ENCODE measurements around the gene CPD. TPM values are rescaled to one million over a fixed set of nuclear protein-coding genes. Genes with fewer than 3 reads are reported as not detected.
A peak's percentile ranks its signal among the peaks of the same experiment; 100 is the strongest.

Gene CPD
- total and polyA plus RNA-seq, 2 of the 13 experiments (the other 11 are each of a cell fraction or from before 2014, with no cell fraction given) = 46.1 to 72.3 TPM

DNA sequence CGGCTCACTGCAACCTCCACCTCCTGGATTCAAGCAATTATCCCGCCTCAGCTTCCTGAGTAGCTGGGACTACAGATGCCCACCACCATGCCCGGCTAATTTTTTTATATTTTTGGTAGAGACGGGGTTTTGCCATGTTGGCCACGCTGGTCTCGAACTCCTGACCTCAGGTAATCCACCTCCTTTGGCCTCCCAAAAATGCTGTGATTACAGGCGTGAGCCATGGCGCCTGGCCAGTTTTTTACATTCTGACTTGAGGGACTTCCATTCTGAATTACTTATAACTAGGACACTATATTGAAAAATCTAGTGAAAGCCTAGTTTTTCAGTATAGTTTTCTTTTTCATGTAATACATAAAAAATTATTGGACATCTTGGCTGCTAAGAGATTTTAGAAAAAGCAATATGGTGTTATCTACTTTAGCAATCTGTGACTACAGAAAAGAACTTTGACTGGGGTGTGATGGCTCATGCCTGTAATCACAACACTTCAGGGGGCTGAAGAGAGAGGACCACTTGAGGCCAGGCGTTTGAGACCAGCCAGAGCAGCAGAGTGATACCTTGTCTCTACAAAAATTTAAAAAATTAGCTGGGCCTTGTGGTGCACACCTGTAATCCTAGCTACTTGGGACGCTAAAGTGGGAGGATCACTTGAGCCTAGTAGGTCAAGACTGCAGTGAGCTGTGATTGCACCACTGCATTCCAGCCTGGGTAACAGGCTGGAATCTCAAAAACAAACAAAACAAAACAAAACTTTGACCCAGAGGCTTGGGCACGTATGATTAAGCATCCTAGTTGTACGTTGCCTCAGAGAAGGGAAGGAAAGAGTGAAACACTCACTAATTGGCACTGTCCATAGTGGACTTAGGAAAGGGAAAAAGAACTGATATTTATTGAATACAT lies 71.6 kb downstream of the CPD start (continued):
- TF ChIP-seq IKZF5 (CRISPR knock-in tag; IDR thresholded peaks at IDR 0.05) (peak; percentile 66), EHMT2 (IDR thresholded peaks at IDR 0.05; ENCODE audit: borderline replicate concordance, low read depth, low read length) (peak; percentile 88; the same call in 1 of the 2 replicates), HNRNPLL (IDR thresholded peaks at IDR 0.05; ENCODE audit: low read depth, low read length, poor library complexity, severe bottlenecking) (no peak), ATF1 (CRISPR knock-in tag; IDR thresholded peaks at IDR 0.05) (peak; percentile 27; the same call in 1 of the 2 replicates), MTERF4 (CRISPR knock-in tag; IDR thresholded peaks at IDR 0.05) (no peak), SOX13 (IDR thresholded peaks at IDR 0.05) (no peak), SOX13 (CRISPR knock-in tag; conservative IDR thresholded peaks at IDR 0.05 in 1 of 2, IDR thresholded peaks at IDR 0.05 in 1 of 2) (peak in 1 of 2 experiments; percentile 84; a peak in 2 of 4 replicates), FOXP4 (CRISPR knock-in tag; IDR thresholded peaks at IDR 0.05) (peak; percentile 98), ZIK1 (CRISPR knock-in tag; IDR thresholded peaks at IDR 0.05; ENCODE audit: borderline replicate concordance, low read depth) (no peak), ZNF652 (CRISPR knock-in tag; IDR thresholded peaks at IDR 0.05; ENCODE audit: borderline replicate concordance, low read depth) (peak; percentile 66; the same call in 1 of the 2 replicates), PLRG1 (conservative IDR thresholded peaks at IDR 0.05) (no peak), ZKSCAN1 (IDR thresholded peaks at IDR 0.05; ENCODE audit: low read length) (peak; percentile 99), ZFP82 (CRISPR knock-in tag; IDR thresholded peaks at IDR 0.05; ENCODE audit: borderline replicate concordance) (no peak), THYN1 (CRISPR knock-in tag; IDR thresholded peaks at IDR 0.05; ENCODE audit: borderline replicate concordance, low read depth) (no peak), HNRNPUL1 (IDR thresholded peaks at IDR 0.05; ENCODE audit: low read depth, low read length) (no peak), HMG20B (CRISPR knock-in tag; conservative IDR thresholded peaks at IDR 0.05) (peak; percentile 82), TBL1XR1 (IDR thresholded peaks at IDR 0.05; ENCODE audit: borderline replicate concordance, low read length, partially characterized antibody) (no peak), KLF16 (CRISPR knock-in tag; IDR thresholded peaks at IDR 0.05) (peak in 1 of 2 experiments; percentile 30; a peak in 1 of 4 replicates), HOMEZ (CRISPR knock-in tag; IDR thresholded peaks at IDR 0.05; ENCODE audit: low read depth) (peak; percentile 91), KDM6A (CRISPR knock-in tag; IDR thresholded peaks at IDR 0.05; ENCODE audit: low read depth) (peak; percentile 83), ZNF331 (CRISPR knock-in tag; IDR thresholded peaks at IDR 0.05) (peak; percentile 88), GZF1 (CRISPR knock-in tag; IDR thresholded peaks at IDR 0.05) (no peak)
- TF ChIP-seq, protein P1, sequence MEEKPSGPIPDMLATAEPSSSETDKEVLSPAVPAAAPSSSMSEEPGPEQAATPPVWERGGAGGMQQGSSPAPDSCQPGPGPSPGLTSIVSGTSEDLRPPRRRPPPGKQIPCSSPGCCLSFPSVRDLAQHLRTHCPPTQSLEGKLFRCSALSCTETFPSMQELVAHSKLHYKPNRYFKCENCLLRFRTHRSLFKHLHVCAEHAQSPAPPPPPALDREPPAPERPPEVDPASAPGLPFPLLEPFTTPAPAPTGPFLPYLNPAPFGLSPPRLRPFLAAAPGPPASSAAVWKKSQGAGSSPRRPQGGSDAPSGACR (CRISPR knock-in tag; IDR thresholded peaks at IDR 0.05) = 0 out of 2 replicates have a peak, but pooled peaks have one; percentile 32
